ENCODE results near the gene STK36.

STK36 gene

GRCh38 chr2:218659988-218660358 is 11.9 kb upstream of the STK36 start:
- no peak for DNase-seq (ENCODE audit: low spot score)

GRCh38 chr2:218662377-218662776 is 9.5 kb upstream of the STK36 start:
- no peak for DNase-seq (ENCODE audit: low spot score)

GRCh38 chr2:218662827-218663226 is 9.1 kb upstream of the STK36 start:
- no peak for DNase-seq (ENCODE audit: low spot score)

GRCh38 chr2:218663901-218664300 is 8.0 kb upstream of the STK36 start:
- DNase-seq (ENCODE audit: low spot score), result no peak

- DNase-seq (ENCODE audit: low spot score), result no peak
Measured at GRCh38 chr2:218664653-218665052, 7.2 kb upstream of the STK36 start.

GRCh38 chr2:218671097-218671653 is 711 bp upstream of the STK36 start:
- no peak for DNase-seq (ENCODE audit: low spot score)

- no peak for DNase-seq (ENCODE audit: low spot score)
Measured at GRCh38 chr2:218679119-218679518, 7.2 kb downstream of the STK36 start.

GRCh38 chr2:218680061-218680460 is 8.2 kb downstream of the STK36 start:
- no peak for DNase-seq (ENCODE audit: low spot score)

GRCh38 chr2:218687400-218688060 is 15.6 kb downstream of the STK36 start:
- peak; percentile 42 for DNase-seq (ENCODE audit: low spot score)

- DNase-seq (ENCODE audit: low spot score), result no peak
Measured at GRCh38 chr2:218691234-218691633, 19.3 kb downstream of the STK36 start.

GRCh38 chr2:218694405-218695145 is 22.7 kb downstream of the STK36 start:
- no peak for DNase-seq (ENCODE audit: low spot score)

- DNase-seq (ENCODE audit: low spot score), result no peak
Measured at GRCh38 chr2:218698885-218699284, 27.0 kb downstream of the STK36 start.

- no peak for DNase-seq (ENCODE audit: low spot score)
Measured at GRCh38 chr2:218701806-218702205, 29.9 kb downstream of the STK36 start.

GRCh38 chr2:218703341-218703740 is 31.5 kb downstream of the STK36 start:
- DNase-seq (ENCODE audit: low spot score), result no peak

GRCh38 chr2:218708086-218708485 is 36.2 kb downstream of the STK36 start:
- DNase-seq (ENCODE audit: low spot score), result peak; percentile 60

GRCh38 chr2:218709908-218710307 is 38.0 kb downstream of the STK36 start:
- no peak for DNase-seq (ENCODE audit: low spot score)

- no peak for DNase-seq (ENCODE audit: low spot score)
Measured at GRCh38 chr2:218710334-218710686, 38.4 kb downstream of the STK36 start.

- peak; percentile 99 for DNase-seq (ENCODE audit: low spot score)
Measured at GRCh38 chr2:218710687-218711549, 39.0 kb downstream of the STK36 start, which contains the start of gene TTLL4. Gene TTLL4, plus strand, starts transcription at chr2:218710835. Its CDS starts 26,842 bp downstream, at chr2:218737677.

- no peak for DNase-seq (ENCODE audit: low spot score)
Measured at GRCh38 chr2:218711550-218711929, 39.7 kb downstream of the STK36 start.

GRCh38 chr2:218713922-218714321 is 42.0 kb downstream of the STK36 start:
- DNase-seq (ENCODE audit: low spot score), result no peak

- DNase-seq (ENCODE audit: low spot score), result no peak
Measured at GRCh38 chr2:218716070-218716469, 44.2 kb downstream of the STK36 start.

- DNase-seq (ENCODE audit: low spot score), result no peak
Measured at GRCh38 chr2:218717262-218717661, 45.4 kb downstream of the STK36 start.

- DNase-seq (ENCODE audit: low spot score), result no peak
Measured at GRCh38 chr2:218718058-218718457, 46.2 kb downstream of the STK36 start.

All from activated CD4-positive, alpha-beta T cell treated with anti-CD3 and anti-CD28 coated beads, Interleukin-2, Interleukin-4, amounts not matched to agents 100 ng/mL and 50 ng/mL, durations not matched to agents 16 hours and 8 hours (primary cell).